DOHH2 (cell line): ENCODE measurements around the gene RTP3.

Source experiments
- H3F3A ChIP-seq: fragments of 200-600 bp; sonication (generic), shearing (Covaris generic); 2 replicates; pipeline ENCODE4 v1.6.0; 2016; ENCODE audit warnings: antibody characterized with exemption, mild to moderate bottlenecking; ENCODE audit not compliant: control insufficient read depth, insufficient read depth
- H3K27ac ChIP-seq: fragments of 200-600 bp; sonication (generic); 2 replicates; pipeline ENCODE4 v1.5.1; 2014; ENCODE audit warnings: low read depth, mild to moderate bottlenecking, low read length, moderate library complexity
- H3K27me3 ChIP-seq: fragments of 200-600 bp; sonication (generic); 2 replicates; pipeline ENCODE4 v1.6.1; 2014; ENCODE audit warnings: mild to moderate bottlenecking, low read length, mixed read lengths; ENCODE audit not compliant: control insufficient read depth
- H3K36me3 ChIP-seq: fragments of 200-600 bp; sonication (generic); 2 replicates; pipeline ENCODE4 v1.6.1; 2014; ENCODE audit warnings: mild to moderate bottlenecking, low read length, moderate library complexity, mixed read lengths; ENCODE audit not compliant: control insufficient read depth
- H3K4me1 ChIP-seq: fragments of 200-600 bp; sonication (generic); 2 replicates; pipeline ENCODE4 v1.6.1; 2014; ENCODE audit warnings: mild to moderate bottlenecking, low read length, mixed read lengths; ENCODE audit not compliant: control insufficient read depth
- H3K4me2 ChIP-seq: fragments of 200-600 bp; sonication (generic); 2 replicates; pipeline ENCODE4 v1.6.0; 2014; ENCODE audit warnings: mild to moderate bottlenecking, low read length, moderate library complexity
- H3K4me3 ChIP-seq: fragments of 200-600 bp; sonication (generic); 2 replicates; pipeline ENCODE4 v1.5.1; 2014; ENCODE audit warnings: mild to moderate bottlenecking, low read length, mixed read lengths
- H3K79me2 ChIP-seq: fragments of 200-600 bp; sonication (generic); 2 replicates; pipeline ENCODE4 v1.6.1; 2014; ENCODE audit warnings: mild to moderate bottlenecking, low read length, mixed read lengths; ENCODE audit not compliant: control insufficient read depth
- H3K9me2 ChIP-seq: fragments of 200-600 bp; sonication (generic); replicated peaks from 2 replicates; pipeline ENCODE4 v1.6.1; 2014; ENCODE audit warnings: mild to moderate bottlenecking, low read length, mixed read lengths; ENCODE audit not compliant: control insufficient read depth
- H3K9me3 ChIP-seq: fragments of 200-600 bp; sonication (generic); 2 replicates; pipeline ENCODE4 v1.6.1; 2014; ENCODE audit warnings: antibody characterized with exemption, low read length, mixed read lengths; ENCODE audit not compliant: control insufficient read depth, insufficient read depth
- H4K20me1 ChIP-seq: fragments of 200-600 bp; sonication (generic); 2 replicates; pipeline ENCODE4 v1.6.0; 2014; ENCODE audit warnings: low read depth, mild to moderate bottlenecking, antibody characterized with exemption, low read length, moderate library complexity; ENCODE audit not compliant: control insufficient read depth, insufficient read depth
- CTCF ChIP-seq: fragments of 200-600 bp; sonication (generic); IDR thresholded peaks from one replicate; pipeline ENCODE4 v1.5.1; 2014; ENCODE audit warnings: antibody characterized with exemption, mild to moderate bottlenecking, low read depth, low read length; ENCODE audit not compliant: poor library complexity, severe bottlenecking
- EZH2phosphoT487 ChIP-seq: fragments of 200-600 bp; sonication (generic); IDR thresholded peaks from 2 replicates; pipeline ENCODE4 v1.6.1; 2017; ENCODE audit warnings: borderline replicate concordance, mild to moderate bottlenecking, antibody characterized with exemption, low read length, moderate library complexity, mixed read lengths

RTP3 gene

GRCh38 chr3:46463868-46464241 is 33.9 kb upstream of the RTP3 start:
- H3F3A ChIP-seq = no peaks in the 10 kb centered on the region
- H3K27me3 ChIP-seq = peaks cover 11% of the 10 kb centered on the region
- no peak overlapping the region for H3K4me2 ChIP-seq
- TF ChIP-seq CTCF (no peak), EZH2phosphoT487 (no peak)
- no peaks in the 10 kb centered on the region for H3K9me3 ChIP-seq
- no peaks in the 10 kb centered on the region for H3K4me1 ChIP-seq
- no peaks in the 10 kb centered on the region for H3K36me3 ChIP-seq
- no peak overlapping the region for H3K4me3 ChIP-seq
- H3K9me2 ChIP-seq = no peaks in the 10 kb centered on the region
- H3K79me2 ChIP-seq = no peaks in the 10 kb centered on the region
- H3K27ac ChIP-seq = no peak overlapping the region
- H4K20me1 ChIP-seq = no peaks in the 10 kb centered on the region

GRCh38 chr3:46464326-46465195 is 33.2 kb upstream of the RTP3 start, which contains the start of gene LTF:
TSS of gene LTF (minus strand) at chr3:46464905. CDS start at chr3:46464867, 38 bp downstream.
- TF ChIP-seq CTCF = no peak
- TF ChIP-seq EZH2phosphoT487 = no peak
- Histone ChIP-seq H3K4me1 (no peaks in the 10 kb centered on the region), H3K36me3 (no peaks in the 10 kb centered on the region), H4K20me1 (no peaks in the 10 kb centered on the region), H3K9me3 (no peaks in the 10 kb centered on the region), H3K4me3 (no peak within 1 kb of the TSS), H3K9me2 (no peaks in the 10 kb centered on the region), H3K79me2 (no peaks in the 10 kb centered on the region), H3K4me2 (no peak within 1 kb of the TSS), H3F3A (no peaks in the 10 kb centered on the region), H3K27ac (no peak within 1 kb of the TSS), H3K27me3 (peaks cover 11% of the 10 kb centered on the region)

GRCh38 chr3:46465196-46465520 is 32.6 kb upstream of the RTP3 start:
- Histone ChIP-seq H3K79me2 (no peaks in the 10 kb centered on the region), H3K4me2 (no peak overlapping the region), H3K36me3 (no peaks in the 10 kb centered on the region), H3K4me3 (no peak overlapping the region), H3K27me3 (peaks cover 11% of the 10 kb centered on the region), H3K27ac (no peak overlapping the region), H3K4me1 (no peaks in the 10 kb centered on the region), H3F3A (no peaks in the 10 kb centered on the region), H4K20me1 (no peaks in the 10 kb centered on the region), H3K9me2 (no peaks in the 10 kb centered on the region), H3K9me3 (no peaks in the 10 kb centered on the region)
- TF ChIP-seq EZH2phosphoT487 = no peak
- no peak for TF ChIP-seq CTCF
